H1 (cell line): ENCODE data around the gene GAPDHS. TPM values are rescaled to one million over a fixed set of nuclear protein-coding genes. Genes with fewer than 3 reads are reported as not detected.

Experiments
- CTCF ChIA-PET: fragments of 300-600 bp; sonication (Branson Sonifier 250); formaldehyde crosslinking; loops from one replicate; lab custom pipeline; 2021; ENCODE audit not compliant: partially characterized antibody; lab: Charles Lee
- POLR2A ChIA-PET: fragments of 300-600 bp; sonication (Branson Sonifier 250); formaldehyde crosslinking; loops from one replicate; lab custom pipeline; 2021; ENCODE audit warnings: inconsistent platforms; ENCODE audit not compliant: partially characterized antibody; lab: Charles Lee
- DNase-seq, 2 experiments: peaks; one replicate each; pipeline versions ENCODE4 v3.0.0 to v3.0.0-alpha.2; 2010 to 2022; ENCODE audit warnings: low spot score in 2 of 2, low read depth in 1 of 2, mixed read lengths in 1 of 2
- FAIRE-seq: peaks from 2 replicates; lab custom pipeline; 2011; peaks lifted over from hg19 to GRCh38; lab: Jason Lieb, UNC
- H2AFZ ChIP-seq: 2 replicates; pipeline ENCODE4 v1.8.1; 2012; ENCODE audit warnings: low read length, inconsistent platforms
- H2AK5ac ChIP-seq: 2 replicates; pipeline ENCODE4 v1.6.1; 2013; ENCODE audit warnings: low read depth, low read length
- H2BK120ac ChIP-seq: replicated peaks from 2 replicates; pipeline ENCODE3; 2013; ENCODE audit warnings: low read depth, low read length, inconsistent platforms
- H2BK12ac ChIP-seq: 2 replicates; pipeline ENCODE4 v1.6.1; 2013; ENCODE audit warnings: low read depth, low read length
- H2BK15ac ChIP-seq: 2 replicates; pipeline ENCODE4 v1.6.1; 2013; ENCODE audit warnings: low read length
- H2BK20ac ChIP-seq: 2 replicates; pipeline ENCODE4 v1.6.1; 2013; ENCODE audit warnings: low read length
- H2BK5ac ChIP-seq: 2 replicates; pipeline ENCODE4 v1.6.1; 2013; ENCODE audit warnings: low read depth, low read length
- H3K14ac ChIP-seq: 2 replicates; pipeline ENCODE4 v1.6.1; 2013; ENCODE audit warnings: inconsistent platforms; ENCODE audit not compliant: insufficient read length
- H3K18ac ChIP-seq: 2 replicates; pipeline ENCODE4 v1.6.1; 2013; ENCODE audit warnings: low read length; ENCODE audit errors: extremely low read depth
- H3K23ac ChIP-seq: 2 replicates; pipeline ENCODE4 v1.6.1; 2013; ENCODE audit warnings: inconsistent platforms; ENCODE audit not compliant: insufficient read length
- H3K23me2 ChIP-seq: 2 replicates; pipeline ENCODE4 v1.6.1; 2013; ENCODE audit warnings: low read depth, low read length
- H3K27ac ChIP-seq: 2 replicates; pipeline ENCODE4 v1.6.1; 2011; ENCODE audit warnings: low read depth, low read length, inconsistent platforms
- H3K27me3 ChIP-seq, 4 experiments: replicated peaks in 1 of 4; 1 replicate in 1 of 4; 2 replicates in 3 of 4; pipeline versions ENCODE4 v1.6.1 to v1.8.1; 2011 to 2013; ENCODE audit warnings: low read length in 3 of 4, mild to moderate bottlenecking in 3 of 4, inconsistent platforms in 2 of 4, mixed read lengths in 2 of 4, moderate library complexity in 1 of 4; ENCODE audit not compliant: control insufficient read depth in 3 of 4, insufficient read depth in 3 of 4; ENCODE audit errors: extremely low read depth in 1 of 4
- H3K36me3 ChIP-seq, 4 experiments: 2 replicates each; pipeline versions ENCODE4 v1.6.1 to v1.8.1; 2011 to 2013; ENCODE audit warnings: mild to moderate bottlenecking in 4 of 4, low read length in 3 of 4, moderate library complexity in 2 of 4, control low read depth in 1 of 4, inconsistent platforms in 1 of 4; ENCODE audit not compliant: insufficient read depth in 4 of 4, control insufficient read depth in 2 of 4
- H3K4ac ChIP-seq: replicated peaks from 2 replicates; pipeline ENCODE3; 2013; ENCODE audit warnings: low read length, low read depth, mixed read lengths, inconsistent platforms; ENCODE audit not compliant: insufficient read length
- H3K4me1 ChIP-seq, 4 experiments: replicated peaks in 1 of 4; 1 replicate in 1 of 4; 2 replicates in 3 of 4; pipeline versions ENCODE4 v1.6.1 to v1.8.1; 2011 to 2013; ENCODE audit warnings: low read length in 3 of 4, inconsistent platforms in 2 of 4, mixed read lengths in 1 of 4; ENCODE audit not compliant: insufficient read depth in 4 of 4, control insufficient read depth in 3 of 4
- H3K4me2 ChIP-seq, 2 experiments: 2 replicates each; pipeline versions ENCODE4 v1.6.1 to v1.8.1; 2011 to 2013; ENCODE audit warnings: low read depth in 2 of 2, low read length in 2 of 2, control low read depth in 1 of 2, inconsistent platforms in 1 of 2, mild to moderate bottlenecking in 1 of 2; ENCODE audit not compliant: insufficient read depth in 1 of 2
- H3K4me3 ChIP-seq, 4 experiments: fragments of 200-600, 300-600 bp in 1 of 4; sonication (generic), shearing (Covaris generic), sonication (Bioruptor Twin) in 1 of 4; 2 replicates each; pipeline versions ENCODE4 v1.5.1 to v1.8.1; 2011 to 2016; ENCODE audit warnings: low read length in 4 of 4, low read depth in 3 of 4, control low read depth in 2 of 4, inconsistent platforms in 2 of 4, mild to moderate bottlenecking in 2 of 4, mixed read lengths in 1 of 4, moderate library complexity in 1 of 4; ENCODE audit not compliant: insufficient read depth in 2 of 4; ENCODE audit errors: extremely low read depth in 1 of 4
- H3K56ac ChIP-seq: replicated peaks from 2 replicates; pipeline ENCODE3; 2013; ENCODE audit warnings: low read depth, mild to moderate bottlenecking, mixed read lengths, low read length, inconsistent platforms; ENCODE audit not compliant: insufficient read length
- H3K79me1 ChIP-seq: 2 replicates; pipeline ENCODE4 v1.6.1; 2013; ENCODE audit warnings: low read depth, low read length, control low read depth
- H3K79me2 ChIP-seq, 2 experiments: 2 replicates each; pipeline versions ENCODE4 v1.6.1 to v1.8.1; 2012 to 2013; ENCODE audit warnings: low read length in 2 of 2, mild to moderate bottlenecking in 2 of 2, inconsistent platforms in 1 of 2; ENCODE audit not compliant: insufficient read depth in 2 of 2, control insufficient read depth in 1 of 2
- H3K9ac ChIP-seq, 4 experiments: replicated peaks in 1 of 4; 1 replicate in 1 of 4; 2 replicates in 3 of 4; pipeline versions ENCODE4 v1.6.1 to v1.8.1; 2011 to 2013; ENCODE audit warnings: low read depth in 3 of 4, low read length in 3 of 4, control low read depth in 2 of 4, mild to moderate bottlenecking in 2 of 4, moderate library complexity in 2 of 4, inconsistent platforms in 1 of 4; ENCODE audit errors: extremely low read depth in 1 of 4
- H3K9me3 ChIP-seq, 2 experiments: 2 replicates each; pipeline versions ENCODE4 v1.6.1 to v1.8.1; 2012 to 2013; ENCODE audit warnings: mild to moderate bottlenecking in 2 of 2, moderate library complexity in 2 of 2, control low read depth in 1 of 2, inconsistent platforms in 1 of 2, low read depth in 1 of 2, low read length in 1 of 2, mixed read lengths in 1 of 2; ENCODE audit not compliant: insufficient read depth in 2 of 2
- H4K20me1 ChIP-seq, 2 experiments: replicated peaks in 1 of 2; 2 replicates each; pipeline versions ENCODE3 to v1.8.1; 2011 to 2013; ENCODE audit warnings: inconsistent platforms in 2 of 2, low read length in 2 of 2, mild to moderate bottlenecking in 1 of 2; ENCODE audit not compliant: insufficient read depth in 2 of 2, control insufficient read depth in 1 of 2
- H4K5ac ChIP-seq: 2 replicates; pipeline ENCODE4 v1.6.1; 2013; ENCODE audit warnings: low read length, low read depth, mixed read lengths, inconsistent platforms; ENCODE audit not compliant: insufficient read length
- H4K8ac ChIP-seq: 2 replicates; pipeline ENCODE4 v1.8.0; 2013; ENCODE audit warnings: mild to moderate bottlenecking, moderate library complexity, low read length, inconsistent platforms; ENCODE audit not compliant: insufficient read depth; ENCODE audit errors: extremely low read depth
- H4K91ac ChIP-seq: replicated peaks from 2 replicates; pipeline ENCODE3; 2013; ENCODE audit warnings: low read length, mixed read lengths, inconsistent platforms; ENCODE audit not compliant: insufficient read length
- CHD1 ChIP-seq: IDR thresholded peaks from 2 replicates; pipeline ENCODE4 v1.6.1; 2012; ENCODE audit warnings: low read depth, low read length, improper control_type of control experiment
- HDAC2 ChIP-seq, 2 experiments: fragments of 300-600 bp in 1 of 2; sonication (generic) in 1 of 2; IDR thresholded peaks; 2 replicates each; pipeline ENCODE4 v1.6.1; 2011 to 2012; ENCODE audit warnings: low read depth in 2 of 2, low read length in 2 of 2, mild to moderate bottlenecking in 2 of 2, moderate library complexity in 2 of 2, borderline replicate concordance in 1 of 2, inconsistent platforms in 1 of 2
- POLR2A ChIP-seq, 2 experiments: IDR thresholded peaks; 1 replicate in 1 of 2; 2 replicates in 1 of 2; pipeline ENCODE4 v1.6.1; 2011; ENCODE audit warnings: low read depth in 2 of 2, low read length in 2 of 2, mild to moderate bottlenecking in 2 of 2; ENCODE audit errors: control extremely low read depth in 1 of 2
- POLR2AphosphoS5 ChIP-seq: IDR thresholded peaks from 2 replicates; pipeline ENCODE4 v1.6.1; 2011; ENCODE audit warnings: low read depth, low read length
- WGBS, 2 experiments: shearing (Covaris generic) in 1 of 2; methylation state at CpG; one replicate each; pipeline versions ENCODE4 v1.1.6 to v1.1.7; 2013 to 2015; ENCODE audit warnings: low lambda C conversion rate in 2 of 2, mixed read lengths in 2 of 2, inconsistent platforms in 1 of 2, low coverage in 1 of 2, missing lambda C conversion rate in 1 of 2; ENCODE audit not compliant: insufficient replicate concordance in 2 of 2, insufficient coverage in 1 of 2, insufficient read length in 1 of 2; ENCODE audit errors: extremely low coverage in 1 of 2, missing lambda C conversion rate in 1 of 2; 5-methylcytosine and 5-hydroxymethylcytosine counted together
- polyA plus RNA-seq, 7 experiments: library from polyadenylated mRNA; depleted of rRNA in 3 of 7; stranded (reverse) in 5 of 7; unstranded in 2 of 7; fragments of >200 nt in 5 of 7; fragments of 200-250 nt in 2 of 7; gene quantifications; 1 replicate in 5 of 7; 2 replicates in 1 of 7; 4 replicates in 1 of 7; pipeline versions ENCODE4 v1.2.1 to v1.2.3, GENCODE V29; 2011 to 2013; ENCODE audit warnings: missing spikeins in 2 of 7, mixed read lengths in 2 of 7
- total RNA-seq: library from RNA; stranded (reverse); fragmentation: NEBNext Ultra II Directional; extraction: Animal tissue kit (Norgen Biotek cat#: 25700); gene quantifications from 2 replicates; pipeline ENCODE4 v1.2.1, GENCODE V29; 2021
- TF ChIP-seq, protein P1 (sequence below): IDR thresholded peaks from 2 replicates; pipeline ENCODE4 v1.6.1; 2012; ENCODE audit warnings: inconsistent platforms

The GAPDHS gene
- total and polyA plus RNA-seq, 2 of the 8 experiments (the other 6 are each of a cell fraction or from before 2014, with no cell fraction given): 0.26 TPM; not detected in 1

- Histone ChIP-seq H2BK12ac (no peak overlapping the region), H2AFZ (no peak overlapping the region), H3K9me3 (no peaks in the 10 kb centered on the region), H3K23ac (no peak overlapping the region), H3K18ac (no peak overlapping the region), H2BK120ac (no peak overlapping the region), H4K5ac (no peak overlapping the region), H4K91ac (no peak overlapping the region), H2BK5ac (no peak overlapping the region), H2AK5ac (no peak overlapping the region), H3K56ac (no peak overlapping the region), H3K27ac (no peak overlapping the region), H3K4me3 (no peak overlapping the region), H3K23me2 (no peaks in the 10 kb centered on the region; the same call in 1 of the 2 replicates), H3K36me3 (no peaks in the 10 kb centered on the region), H3K27me3 (no peaks in the 10 kb centered on the region; a peak in 2 of 7 replicates), H3K9ac (no peak overlapping the region), H3K4ac (no peak overlapping the region), H2BK20ac (no peak overlapping the region), H3K4me2 (no peak overlapping the region), H4K8ac (no peak overlapping the region), H3K14ac (no peak overlapping the region), H2BK15ac (no peak overlapping the region), H3K79me2 (no peaks in the 10 kb centered on the region), H3K4me1 (no peaks in the 10 kb centered on the region), H4K20me1 (no peaks in the 10 kb centered on the region), H3K79me1 (no peaks in the 10 kb centered on the region; the same call in 1 of the 2 replicates)
- ChIA-PET POLR2A (interaction anchor here (1.5 to 4.3 kb wide), 3 partner anchors 8 to 19 kb away, joined by 6 to 27 read pairs (median 8); no protein-coding TSS in a partner anchor), CTCF (interaction anchor here (0.9 to 3.7 kb wide), 10 partner anchors 7 to 135 kb away, joined by 3 to 24 read pairs (median 6); partner anchors contain the start of gene FFAR3)
- no peak for DNase-seq
- FAIRE-seq: no peak
- TF ChIP-seq POLR2A (IDR thresholded peaks at IDR 0.05; ENCODE audit: control extremely low read depth in 1 of 2, low read depth in 2 of 2, low read length in 2 of 2): no peak
- no peak for TF ChIP-seq CHD1
- no peak for TF ChIP-seq HDAC2 (IDR thresholded peaks at IDR 0.05; ENCODE audit: borderline replicate concordance in 1 of 2, low read depth in 2 of 2, low read length in 2 of 2)
- TF ChIP-seq, protein P1, sequence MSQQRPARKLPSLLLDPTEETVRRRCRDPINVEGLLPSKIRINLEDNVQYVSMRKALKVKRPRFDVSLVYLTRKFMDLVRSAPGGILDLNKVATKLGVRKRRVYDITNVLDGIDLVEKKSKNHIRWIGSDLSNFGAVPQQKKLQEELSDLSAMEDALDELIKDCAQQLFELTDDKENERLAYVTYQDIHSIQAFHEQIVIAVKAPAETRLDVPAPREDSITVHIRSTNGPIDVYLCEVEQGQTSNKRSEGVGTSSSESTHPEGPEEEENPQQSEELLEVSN: no peak
- TF ChIP-seq POLR2AphosphoS5: no peak
- 86% methylated on average over 10 of the region's 10 CpGs; no CpG with 5 or more reads in 1 of the 2 experiments for WGBS, 2 experiments
These were observed 45.5 kb upstream of the GAPDHS start for GRCh38 chr19:35487656-35488182.
